ENCODE data around the gene LINC01488. TPM values are rescaled to one million over a fixed set of nuclear protein-coding genes. Genes with fewer than 3 reads are reported as not detected.

Gene LINC01488
- polyA plus RNA-seq, 1 experiment, result not detected

GRCh38 chr11:69518081-69518950 lies 36.9 kb downstream of the LINC01488 start:
- Histone ChIP-seq H3K27me3 (ENCODE audit: control insufficient read depth, insufficient read depth, low read length) (no peaks in the 10 kb centered on the region), H3K27ac (ENCODE audit: low read depth, low read length) (peak overlapping the region; percentile 70), H3K9me3 (ENCODE audit: control insufficient read depth, insufficient read depth, low read length) (peaks cover 28% of the 10 kb centered on the region), H3K4me3 (ENCODE audit: low read depth, low read length) (no peak overlapping the region)
- POLR2A ChIA-PET, result no interaction called here
- TF ChIP-seq CTCF (IDR thresholded peaks at IDR 0.05; ENCODE audit: low read depth, low read length), result no peak
- peak; percentile 46 for DNase-seq (ENCODE audit: low read depth, low spot score)
- CTCF ChIA-PET, result interaction anchor here (0.6 kb wide), 1 partner anchor 49 kb away, joined by 3 read pairs; no protein-coding TSS in a partner anchor

- ChIA-PET CTCF (no interaction called here), POLR2A (no interaction called here)
- no peak for TF ChIP-seq CTCF (IDR thresholded peaks at IDR 0.05; ENCODE audit: low read depth, low read length)
These were observed 38.9 kb downstream of the LINC01488 start for GRCh38 chr11:69520186-69520916.

GRCh38 chr11:69521457-69521856 lies 40.0 kb downstream of the LINC01488 start:
- ChIA-PET POLR2A (no interaction called here), CTCF (no interaction called here)
- H3K27me3 ChIP-seq (ENCODE audit: control insufficient read depth, insufficient read depth, low read length), result no peaks in the 10 kb centered on the region
- H3K27ac ChIP-seq (ENCODE audit: low read depth, low read length), result no peak overlapping the region
- no peak for TF ChIP-seq CTCF (IDR thresholded peaks at IDR 0.05; ENCODE audit: low read depth, low read length)
- peaks cover 14% of the 10 kb centered on the region for H3K9me3 ChIP-seq (ENCODE audit: control insufficient read depth, insufficient read depth, low read length)
- no peak for DNase-seq (ENCODE audit: low read depth, low spot score)
- H3K4me3 ChIP-seq (ENCODE audit: low read depth, low read length), result no peak overlapping the region

More at GRCh38 chr11:69520186-69520916, 38.9 kb downstream of the LINC01488 start:
- DNase-seq (ENCODE audit: low read depth, low spot score), result no peak
- H3K4me3 ChIP-seq (ENCODE audit: low read depth, low read length), result no peak overlapping the region
- peaks cover 25% of the 10 kb centered on the region for H3K9me3 ChIP-seq (ENCODE audit: control insufficient read depth, insufficient read depth, low read length)
- no peak overlapping the region for H3K27ac ChIP-seq (ENCODE audit: low read depth, low read length)
- H3K27me3 ChIP-seq (ENCODE audit: control insufficient read depth, insufficient read depth, low read length), result no peaks in the 10 kb centered on the region

- no peak overlapping the region for H3K4me3 ChIP-seq (ENCODE audit: low read depth, low read length)
- no peak for TF ChIP-seq CTCF (IDR thresholded peaks at IDR 0.05; ENCODE audit: low read depth, low read length)
- H3K27ac ChIP-seq (ENCODE audit: low read depth, low read length), result no peak overlapping the region
- no peaks in the 10 kb centered on the region for H3K27me3 ChIP-seq (ENCODE audit: control insufficient read depth, insufficient read depth, low read length)
- no peak for DNase-seq (ENCODE audit: low read depth, low spot score)
- ChIA-PET POLR2A (no interaction called here), CTCF (no interaction called here)
- H3K9me3 ChIP-seq (ENCODE audit: control insufficient read depth, insufficient read depth, low read length), result peaks cover 5% of the 10 kb centered on the region
These were observed 42.0 kb downstream of the LINC01488 start for GRCh38 chr11:69523453-69523852.

Data from AG04450 (cell line).